H1 (cell line): ENCODE results near the gene SOX12.

ENCODE experiments used
- CTCF ChIP-seq, 3 experiments: IDR thresholded peaks; 1 replicate in 2 of 3; 2 replicates in 1 of 3; pipeline versions ENCODE4 v1.5.1 to v1.6.1; 2011; ENCODE audit warnings: low read length in 3 of 3, mild to moderate bottlenecking in 3 of 3, inconsistent platforms in 2 of 3, low read depth in 1 of 3, moderate library complexity in 1 of 3; ENCODE audit not compliant: insufficient read depth in 1 of 3; ENCODE audit errors: control extremely low read depth in 1 of 3
- MAX ChIP-seq: IDR thresholded peaks from 2 replicates; pipeline ENCODE4 v1.6.1; 2012; ENCODE audit warnings: inconsistent platforms

- no peak for TF ChIP-seq CTCF (IDR thresholded peaks at IDR 0.05; ENCODE audit: control extremely low read depth in 1 of 3, insufficient read depth in 1 of 3, low read depth in 1 of 3, low read length in 3 of 3)
- no peak for TF ChIP-seq MAX
Observed at GRCh38 chr20:346033-346639, 20.8 kb downstream of the SOX12 start.
